Tibial artery (tissue), 4 donors: ENCODE results near the gene LRRC14B.

Source experiments
- DNase-seq, 2 donors: peaks; one replicate each; pipeline ENCODE4 v3.0.0-alpha.2; 2019
- H3K27ac ChIP-seq, 2 donors: fragments of 200-600 bp; sonication (generic) in 1 of 2; 1 replicate in 1 of 2; 2 replicates in 1 of 2; pipeline ENCODE4 v1.5.1; 2018 to 2019; ENCODE audit warnings: mild to moderate bottlenecking in 1 of 2
- H3K27me3 ChIP-seq, 2 donors: fragments of 200-600 bp; sonication (generic) in 1 of 2; one replicate each; pipeline versions ENCODE4 v1.5.1 to v1.6.0; 2016 to 2019
- H3K36me3 ChIP-seq, 3 donors: fragments of 200-600 bp; sonication (generic) in 2 of 3; one replicate each; pipeline ENCODE4 v1.5.1; 2016 to 2019; ENCODE audit warnings: mild to moderate bottlenecking in 2 of 3
- H3K4me1 ChIP-seq, 4 donors: fragments of 200-600 bp; sonication (generic) in 2 of 4; 1 replicate in 3 of 4; 2 replicates in 1 of 4; pipeline ENCODE4 v1.5.1; 2016 to 2019
- H3K4me3 ChIP-seq, 2 donors: fragments of 200-600 bp; sonication (generic) in 1 of 2; 1 replicate in 1 of 2; 2 replicates in 1 of 2; pipeline ENCODE4 v1.5.1; 2018 to 2019; ENCODE audit warnings: mild to moderate bottlenecking in 2 of 2
- H3K9me3 ChIP-seq, 3 donors: fragments of 200-600 bp; sonication (generic) in 1 of 3; one replicate each; pipeline ENCODE4 v1.5.1; 2016 to 2019
- intact Hi-C: fragments of 100-400 bp; cut with DNase I; formaldehyde crosslinking; loops from one replicate; pipeline ENCODE4 v1.15.0; 2023; ENCODE audit warnings: low total_unique reads
- TF ChIP-seq, protein P1 (sequence below), 2 experiments: fragments of 200-600 bp in 1 of 2; fragments of 450-650 bp in 1 of 2; IDR thresholded peaks; one replicate each; pipeline ENCODE4 v1.5.1; 2017 to 2019; ENCODE audit warnings: antibody characterized with exemption in 2 of 2, mild to moderate bottlenecking in 1 of 2, moderate library complexity in 1 of 2

LRRC14B gene

GRCh38 chr5:192691-192969 lies 1.3 kb downstream of the LRRC14B start:
- Histone ChIP-seq H3K27ac (no peak overlapping the region), H3K9me3 (no peaks in the 10 kb centered on the region), H3K36me3 (no peaks in the 10 kb centered on the region), H3K4me3 (no peak overlapping the region), H3K4me1 (peaks cover 0 to 28% (median 23%) of the 10 kb centered on the region in 4 donors), H3K27me3 (peaks cover 0 to 2% of the 10 kb centered on the region in 2 donors)
- intact Hi-C loops, result no loop called here
- TF ChIP-seq, protein P1, sequence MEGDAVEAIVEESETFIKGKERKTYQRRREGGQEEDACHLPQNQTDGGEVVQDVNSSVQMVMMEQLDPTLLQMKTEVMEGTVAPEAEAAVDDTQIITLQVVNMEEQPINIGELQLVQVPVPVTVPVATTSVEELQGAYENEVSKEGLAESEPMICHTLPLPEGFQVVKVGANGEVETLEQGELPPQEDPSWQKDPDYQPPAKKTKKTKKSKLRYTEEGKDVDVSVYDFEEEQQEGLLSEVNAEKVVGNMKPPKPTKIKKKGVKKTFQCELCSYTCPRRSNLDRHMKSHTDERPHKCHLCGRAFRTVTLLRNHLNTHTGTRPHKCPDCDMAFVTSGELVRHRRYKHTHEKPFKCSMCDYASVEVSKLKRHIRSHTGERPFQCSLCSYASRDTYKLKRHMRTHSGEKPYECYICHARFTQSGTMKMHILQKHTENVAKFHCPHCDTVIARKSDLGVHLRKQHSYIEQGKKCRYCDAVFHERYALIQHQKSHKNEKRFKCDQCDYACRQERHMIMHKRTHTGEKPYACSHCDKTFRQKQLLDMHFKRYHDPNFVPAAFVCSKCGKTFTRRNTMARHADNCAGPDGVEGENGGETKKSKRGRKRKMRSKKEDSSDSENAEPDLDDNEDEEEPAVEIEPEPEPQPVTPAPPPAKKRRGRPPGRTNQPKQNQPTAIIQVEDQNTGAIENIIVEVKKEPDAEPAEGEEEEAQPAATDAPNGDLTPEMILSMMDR (IDR thresholded peaks at IDR 0.05), result no peak
- no peak for DNase-seq

DNA sequence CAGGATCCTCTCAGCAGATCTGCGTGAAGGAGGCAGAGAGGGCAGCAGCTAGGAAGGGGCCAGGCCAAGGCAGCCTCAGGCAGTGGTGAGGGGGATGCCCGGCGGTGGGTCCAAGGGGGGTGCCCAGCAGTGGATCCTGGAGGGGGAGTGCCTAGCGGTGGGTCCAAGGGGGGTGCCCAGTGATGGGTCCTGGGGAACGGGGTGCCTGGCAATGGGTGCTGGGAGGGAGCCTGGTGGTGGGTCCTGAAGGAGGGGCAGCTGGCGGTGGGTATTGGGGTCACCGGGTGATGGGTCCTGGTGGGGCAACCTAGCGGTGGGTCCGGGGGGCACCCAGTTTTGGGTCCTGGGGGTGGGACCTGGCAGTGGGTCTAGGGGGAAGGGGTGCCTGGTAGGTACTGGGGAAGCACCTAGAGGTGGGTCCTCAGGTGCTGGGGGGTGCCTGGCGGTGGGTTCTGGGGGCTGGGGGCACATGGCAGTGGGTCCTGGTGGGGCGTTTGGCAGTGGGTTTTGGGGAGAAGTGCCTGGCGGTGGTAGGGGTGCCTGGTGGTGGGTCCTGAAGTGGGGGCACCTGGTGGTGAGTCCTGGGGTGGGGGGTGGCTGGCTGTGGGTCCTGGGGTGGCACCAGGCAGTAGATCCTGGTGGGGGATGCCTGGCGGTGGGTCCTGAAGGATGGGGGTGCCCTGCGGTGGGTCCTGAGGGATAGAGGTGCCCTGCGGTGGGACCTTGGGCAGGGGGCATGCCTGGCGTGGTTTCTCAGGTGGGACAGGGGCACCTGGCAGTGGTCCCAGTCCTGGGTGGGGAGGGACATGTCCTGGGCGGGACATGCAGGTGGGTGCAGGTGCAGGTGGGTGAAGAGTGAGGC lies 1.9 kb downstream of the LRRC14B start:
- Histone ChIP-seq H3K27me3 (no peaks in the 10 kb centered on the region), H3K9me3 (no peaks in the 10 kb centered on the region), H3K4me3 (no peak overlapping the region), H3K36me3 (peaks cover 0 to under 1% (median 0%) of the 10 kb centered on the region in 3 donors), H3K4me1 (peaks cover 0 to 25% (median 20%) of the 10 kb centered on the region in 4 donors), H3K27ac (no peak overlapping the region)
- peak in 1 of 2 donors; percentile 63 for DNase-seq
- TF ChIP-seq, protein P1 (IDR thresholded peaks at IDR 0.05), result no peak
- intact Hi-C loops, result no loop called here

GRCh38 chr5:194102-194501 lies 2.8 kb downstream of the LRRC14B start:
- Histone ChIP-seq H3K4me1 (peaks cover 0 to 17% (median 16%) of the 10 kb centered on the region in 4 donors), H3K36me3 (peaks cover 0 to 8% (median 6%) of the 10 kb centered on the region in 3 donors), H3K4me3 (no peak overlapping the region), H3K9me3 (no peaks in the 10 kb centered on the region), H3K27ac (no peak overlapping the region), H3K27me3 (no peaks in the 10 kb centered on the region)
- DNase-seq, result peak in 1 of 2 donors; percentile 59
- intact Hi-C loops, result no loop called here
- TF ChIP-seq, protein P1 (IDR thresholded peaks at IDR 0.05), result no peak

DNA sequence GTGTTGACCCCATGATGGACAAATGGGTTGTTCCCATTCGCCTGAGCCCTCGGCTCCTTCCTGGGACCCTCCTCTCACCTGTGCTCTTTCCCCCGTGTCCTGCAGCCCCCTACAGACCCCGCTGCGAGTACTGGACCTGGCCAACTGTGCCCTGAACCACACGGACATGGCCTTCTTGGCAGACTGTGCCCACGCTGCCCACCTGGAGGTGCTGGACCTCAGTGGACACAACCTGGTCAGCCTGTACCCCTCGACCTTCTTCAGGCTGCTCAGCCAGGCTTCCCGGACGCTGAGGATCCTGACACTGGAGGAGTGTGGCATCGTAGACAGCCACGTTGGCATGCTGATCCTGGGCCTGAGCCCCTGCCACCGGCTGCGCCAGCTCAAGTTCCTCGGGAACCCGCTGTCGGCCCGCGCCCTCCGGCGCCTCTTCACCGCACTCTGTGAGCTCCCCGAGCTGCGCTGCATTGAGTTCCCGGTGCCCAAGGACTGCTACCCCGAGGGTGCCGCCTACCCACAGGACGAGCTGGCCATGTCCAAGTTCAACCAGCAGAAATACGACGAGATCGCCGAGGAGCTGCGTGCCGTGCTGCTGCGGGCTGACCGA lies 3.4 kb downstream of the LRRC14B start:
- TF ChIP-seq, protein P1 (IDR thresholded peaks at IDR 0.05), result no peak
- Histone ChIP-seq H3K27me3 (no peaks in the 10 kb centered on the region), H3K27ac (no peak overlapping the region), H3K36me3 (peaks cover 0 to 11% (median 10%) of the 10 kb centered on the region in 3 donors), H3K9me3 (no peaks in the 10 kb centered on the region), H3K4me3 (no peak overlapping the region), H3K4me1 (peaks cover 0 to 17% (median 16%) of the 10 kb centered on the region in 4 donors)
- DNase-seq, result peak in 1 of 2 donors; percentile 51
- intact Hi-C loops, result no loop called here

- H3K27ac ChIP-seq, result no peak overlapping the region
- TF ChIP-seq, protein P1 (IDR thresholded peaks at IDR 0.05), result no peak
- intact Hi-C loops, result no loop called here
- peak; percentile 13 to 55 for DNase-seq
- H3K27me3 ChIP-seq, result no peaks in the 10 kb centered on the region
- H3K9me3 ChIP-seq, result no peaks in the 10 kb centered on the region
- H3K4me1 ChIP-seq, result peaks cover 0 to 13% (median 12%) of the 10 kb centered on the region in 4 donors
- peaks cover 0 to 11% (median 10%) of the 10 kb centered on the region in 3 donors for H3K36me3 ChIP-seq
- no peak overlapping the region for H3K4me3 ChIP-seq
These were observed 4.3 kb downstream of the LRRC14B start for GRCh38 chr5:195401-196160.
